ENCODE results near the gene GPRC5D.

GPRC5D gene

DNA sequence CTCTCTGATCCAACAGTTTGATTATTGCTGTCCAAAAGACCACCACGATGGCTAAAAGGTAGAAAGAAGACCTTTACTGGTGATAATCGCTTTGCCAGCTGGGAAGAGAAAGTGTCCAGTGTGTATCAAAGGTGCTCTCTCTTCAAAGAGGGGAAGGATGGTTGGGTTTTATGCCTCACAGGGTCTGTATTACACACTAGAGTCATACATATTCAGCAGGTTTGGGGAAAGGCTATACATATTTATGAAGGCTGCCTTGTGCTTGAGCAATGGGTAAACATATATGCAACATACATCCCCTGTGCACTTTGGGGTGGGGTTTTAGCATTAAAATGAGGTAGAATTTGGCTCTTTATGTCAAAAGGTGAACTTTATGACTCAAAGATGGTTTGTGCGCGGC is 18.2 kb downstream of the GPRC5D start:
- DNase-seq: no peak

DNA sequence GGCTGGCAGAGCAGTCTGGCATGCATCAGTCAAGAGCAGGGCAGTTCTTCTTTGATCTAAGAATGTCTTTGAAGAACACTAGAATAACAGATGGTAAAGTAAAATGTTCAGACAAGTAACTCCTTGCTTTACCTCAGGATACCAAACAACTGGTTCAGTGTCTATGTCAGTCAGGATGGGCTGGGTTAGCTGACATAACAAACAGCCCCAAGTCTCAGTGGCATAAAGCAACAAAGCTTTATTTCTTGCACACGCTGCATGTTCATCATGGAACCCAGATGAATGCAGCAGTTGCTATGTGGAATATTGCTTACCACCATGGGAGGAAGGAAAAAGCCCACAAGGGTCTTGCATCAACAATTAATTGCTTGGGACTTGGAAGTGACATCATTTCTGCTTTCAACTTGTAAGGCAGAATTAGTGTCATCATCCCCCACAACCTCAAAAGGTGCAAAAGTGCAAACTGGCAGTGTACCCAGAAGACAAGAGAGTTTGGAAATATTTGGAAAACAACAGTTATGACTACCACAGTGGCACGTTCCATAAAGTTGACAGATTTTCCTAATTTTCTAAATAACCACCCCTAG is 21.2 kb downstream of the GPRC5D start:
- DNase-seq: peak in 3 of 4 experiments; percentile 15 to 44 (median 44)

DNA sequence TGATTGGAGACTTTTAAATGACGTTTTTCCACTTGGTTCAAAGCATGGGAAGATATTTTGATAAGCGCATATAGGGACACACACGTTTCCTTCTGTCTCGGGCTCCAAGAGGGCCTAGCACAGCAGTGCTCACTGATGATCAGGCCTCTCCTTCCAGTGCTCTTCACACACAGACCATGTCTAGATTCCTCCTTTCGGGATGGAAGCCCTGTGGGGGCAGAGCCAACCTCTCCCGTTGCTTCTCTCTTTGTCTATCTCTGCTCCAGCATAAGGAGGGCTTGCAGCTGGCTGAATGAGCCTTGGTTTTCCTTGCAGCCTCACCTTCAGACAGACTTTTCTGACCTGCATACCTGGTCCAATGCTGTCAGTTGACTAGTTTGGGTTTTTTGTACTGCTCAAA is 22.3 kb downstream of the GPRC5D start:
- no peak for DNase-seq

DNA sequence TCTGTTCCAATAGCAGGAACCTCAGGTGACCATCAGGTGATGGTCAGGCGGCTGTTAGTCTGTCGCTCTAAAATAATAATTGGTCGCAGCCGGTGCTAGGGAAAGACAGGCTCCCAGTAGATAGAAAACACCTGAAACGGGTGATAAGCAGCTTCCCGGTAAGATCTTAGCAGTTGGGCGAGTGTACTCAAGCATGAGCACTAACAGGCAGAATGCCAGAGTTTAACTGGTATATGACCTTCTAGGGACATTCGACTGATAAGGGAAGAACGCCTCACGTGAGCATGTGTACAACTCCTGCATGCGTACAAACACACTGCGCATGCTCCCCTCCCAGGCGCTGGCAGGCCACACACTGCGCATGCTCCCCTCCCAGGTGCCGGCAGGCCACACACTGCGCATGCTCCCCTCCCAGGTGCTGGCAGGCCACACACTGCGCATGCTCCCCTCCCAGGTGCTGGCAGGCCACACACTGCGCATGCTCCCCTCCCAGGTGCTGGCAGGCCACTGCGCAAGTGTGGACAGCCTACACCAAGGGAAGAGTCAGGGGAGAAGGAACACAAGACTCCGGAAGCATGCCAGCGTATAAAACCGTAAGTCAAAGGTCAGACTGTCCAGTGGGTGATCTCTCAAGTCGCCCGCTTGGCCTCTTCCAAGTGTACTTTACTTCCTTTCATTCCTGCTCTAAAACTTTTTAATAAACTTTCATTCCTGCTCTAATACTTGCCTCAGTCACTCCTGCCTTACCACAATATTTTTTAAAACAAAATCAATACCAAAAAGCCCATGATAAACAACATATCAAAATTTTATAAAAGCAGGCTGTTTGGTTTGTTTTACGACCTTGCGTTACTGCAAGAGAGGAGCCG is 24.5 kb downstream of the GPRC5D start:
- DNase-seq: peak in 3 of 4 experiments; percentile 27 to 74 (median 60)

DNA sequence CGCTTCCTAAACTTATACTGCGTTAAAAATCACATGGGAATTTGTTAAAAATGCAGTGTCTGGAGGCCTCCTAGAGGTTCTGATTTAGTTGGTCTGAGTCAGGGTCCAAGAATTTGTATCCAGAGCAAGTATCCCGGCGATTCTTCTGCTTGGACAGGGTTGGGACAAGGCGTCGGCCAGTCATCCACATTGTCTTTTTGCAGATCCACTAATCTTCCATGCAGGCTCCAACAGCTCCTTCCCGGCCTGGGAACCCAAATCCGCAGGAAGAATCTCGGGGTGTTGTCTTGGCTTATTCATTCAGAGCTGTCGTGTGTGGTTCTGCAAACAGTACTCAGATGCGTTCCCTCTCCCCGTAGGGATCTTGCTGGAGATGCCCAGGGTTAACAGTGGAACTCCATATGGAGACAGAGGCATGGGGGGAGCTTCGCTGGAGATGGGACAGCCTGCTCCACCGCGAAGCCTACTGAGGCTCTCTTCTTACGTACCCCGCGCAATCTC is 25.3 kb downstream of the GPRC5D start:
- DNase-seq: no peak

DNA sequence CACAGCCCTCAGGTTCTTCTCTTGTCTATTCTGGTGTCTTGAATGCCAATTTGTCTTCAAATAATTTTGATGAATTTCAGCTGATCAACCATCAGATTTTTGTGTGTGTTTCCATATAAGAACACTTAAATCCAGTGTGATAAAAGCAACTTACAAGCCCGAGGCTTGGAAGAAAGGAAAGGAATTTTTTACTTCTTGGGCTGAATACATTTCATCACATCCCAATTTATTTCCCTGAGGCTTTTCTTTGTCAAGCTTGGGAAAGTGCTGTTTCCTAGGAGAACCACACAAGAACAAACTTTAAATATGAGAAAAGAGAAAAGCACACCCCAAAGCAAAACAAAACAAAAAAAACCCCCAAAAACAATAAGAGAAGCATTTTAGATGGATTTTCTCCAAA is 26.6 kb downstream of the GPRC5D start:
- DNase-seq: no peak

DNA sequence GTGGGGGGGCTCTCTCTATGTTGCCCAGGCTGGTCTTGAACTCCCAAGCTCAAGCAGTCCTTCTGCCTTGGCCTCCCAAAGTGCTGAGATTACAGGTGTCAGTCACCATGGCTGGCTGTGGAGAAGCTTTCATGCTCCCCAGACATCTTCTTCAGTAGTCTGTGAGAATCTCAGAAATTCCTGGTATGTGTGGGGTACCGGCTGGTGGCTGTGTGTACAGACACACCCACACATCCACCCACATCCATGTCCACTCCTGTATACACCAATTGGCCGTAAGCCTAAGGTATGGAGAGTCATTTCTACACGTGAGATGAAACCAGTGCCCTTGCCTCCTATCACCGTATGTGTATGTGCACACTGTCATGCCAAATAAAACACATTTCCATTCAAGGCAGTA is 27.8 kb downstream of the GPRC5D start:
- DNase-seq: no peak

DNA sequence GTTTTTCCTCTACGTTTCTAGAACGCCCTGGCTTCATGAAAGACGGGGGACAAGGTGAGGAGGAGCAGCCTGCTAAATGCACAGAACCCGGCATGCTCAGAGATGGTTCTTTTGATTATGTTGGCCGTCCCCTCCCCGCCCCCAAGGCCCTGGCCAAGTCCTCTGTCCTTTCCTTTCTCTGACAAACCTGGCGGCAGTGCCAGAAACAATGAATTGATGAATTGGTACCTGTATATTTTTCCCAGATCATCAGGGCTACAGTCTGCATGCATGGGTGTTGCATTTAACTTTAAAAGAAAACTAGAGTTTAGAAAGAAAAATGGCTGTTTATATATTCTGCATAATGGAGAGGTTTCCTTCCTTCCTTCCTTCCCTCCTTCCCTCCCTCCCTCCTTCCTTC is 29.0 kb downstream of the GPRC5D start:
- DNase-seq: no peak

DNA sequence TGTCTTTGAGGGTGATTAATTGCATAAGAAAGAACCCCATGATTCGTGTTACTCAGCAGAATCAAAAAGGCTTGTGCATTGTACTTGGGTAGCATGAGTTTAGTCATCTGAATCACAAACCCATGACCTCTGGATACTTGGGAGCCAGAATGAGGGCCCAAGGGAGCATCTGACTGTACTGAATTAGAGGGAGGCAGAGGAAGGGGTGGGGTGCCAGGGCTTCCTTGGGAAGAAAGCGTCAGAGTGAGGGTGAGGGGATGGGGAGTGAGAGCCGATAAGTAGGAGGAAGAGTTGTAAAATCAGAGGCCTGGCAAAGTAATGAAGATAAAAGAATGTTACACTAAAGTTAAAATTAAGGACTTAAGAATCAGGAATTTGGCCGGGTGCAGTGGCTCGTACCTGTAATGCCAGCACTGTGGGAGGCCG is 29.8 kb downstream of the GPRC5D start:
- DNase-seq: peak; percentile 73 to 89 (median 84)

DNA sequence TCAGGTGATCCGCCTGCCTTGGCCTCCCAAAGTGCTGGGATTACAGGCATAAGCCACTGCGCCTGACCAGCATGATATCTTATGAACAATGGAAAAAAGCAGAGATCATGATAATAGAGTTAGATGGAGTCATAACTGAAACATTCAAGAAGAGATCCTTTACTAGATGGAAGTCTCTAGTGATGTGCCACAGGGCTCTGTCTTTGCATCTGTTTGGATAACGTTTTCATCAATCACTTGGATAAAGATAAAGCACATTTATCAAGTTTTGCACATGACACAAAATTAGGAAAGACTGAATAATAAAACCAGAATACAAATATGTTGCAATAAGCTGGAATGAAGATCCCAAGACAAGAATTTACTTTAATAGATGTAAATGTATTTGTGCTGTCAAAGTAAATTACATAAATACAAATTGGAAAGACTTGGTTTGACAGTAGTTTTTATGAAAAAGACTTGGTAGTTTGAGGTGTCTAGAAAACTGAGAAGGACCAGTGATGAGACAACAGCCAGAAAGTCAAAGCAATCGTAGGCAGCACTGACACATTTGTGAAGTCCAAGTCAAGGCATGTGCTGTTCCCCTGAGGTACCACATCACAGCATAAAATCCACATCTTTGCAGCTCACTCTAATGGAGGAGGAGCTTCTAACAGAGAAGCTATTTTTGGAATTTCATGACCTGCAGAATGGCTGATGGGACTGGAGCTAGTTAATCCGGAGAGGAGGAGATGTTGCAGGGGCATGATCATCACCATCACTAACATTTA is 32.1 kb downstream of the GPRC5D start:
- no peak for DNase-seq

DNA sequence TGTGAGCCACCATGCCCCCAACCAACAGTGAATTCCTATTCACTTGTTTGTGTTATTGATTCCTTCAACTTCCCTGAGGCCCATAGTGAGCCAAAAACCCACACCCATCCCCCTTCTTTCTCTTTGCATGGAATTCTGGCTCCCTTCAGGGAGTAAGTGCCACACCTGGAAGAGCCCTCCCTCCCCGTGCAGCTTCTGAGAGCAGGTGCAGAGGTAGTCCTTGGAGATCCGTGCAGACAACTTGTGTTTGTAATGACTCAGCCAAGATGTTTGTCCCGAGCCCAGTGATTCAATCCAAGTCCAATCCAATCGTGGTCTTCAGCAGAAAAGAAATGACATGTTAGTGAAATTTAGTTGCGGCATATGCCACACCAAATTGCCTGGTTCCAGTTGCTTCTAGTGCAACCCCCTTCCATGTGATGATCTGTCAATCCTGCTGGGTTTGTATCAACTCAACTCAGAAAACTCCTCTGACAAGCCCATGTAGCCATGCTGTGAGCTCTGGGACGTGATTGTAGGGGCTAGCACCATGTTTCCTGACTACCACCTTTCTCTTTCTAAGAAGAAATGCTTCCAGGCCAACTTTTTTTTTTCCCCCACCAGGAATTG is 33.1 kb downstream of the GPRC5D start:
- no peak for DNase-seq

DNA sequence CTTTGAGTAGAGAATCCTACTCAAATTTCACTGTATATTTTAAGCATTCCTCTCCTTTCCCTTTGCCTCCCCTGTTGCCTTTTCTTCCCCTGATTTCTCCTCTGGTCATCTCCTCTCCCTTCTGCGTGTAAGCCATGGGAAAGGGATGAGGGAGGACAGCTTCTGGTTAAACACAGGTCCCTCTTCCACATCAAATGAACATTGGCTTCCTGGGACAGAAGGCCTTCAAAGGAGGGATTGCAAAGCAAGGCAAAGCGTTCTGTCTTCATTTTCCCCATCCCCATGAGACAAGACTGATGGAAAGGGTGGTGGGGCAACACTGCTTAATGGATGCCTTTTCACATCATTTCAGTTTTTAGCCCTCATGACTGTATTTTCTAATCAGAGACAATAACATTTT is 34.5 kb downstream of the GPRC5D start:
- no peak for DNase-seq

DNA sequence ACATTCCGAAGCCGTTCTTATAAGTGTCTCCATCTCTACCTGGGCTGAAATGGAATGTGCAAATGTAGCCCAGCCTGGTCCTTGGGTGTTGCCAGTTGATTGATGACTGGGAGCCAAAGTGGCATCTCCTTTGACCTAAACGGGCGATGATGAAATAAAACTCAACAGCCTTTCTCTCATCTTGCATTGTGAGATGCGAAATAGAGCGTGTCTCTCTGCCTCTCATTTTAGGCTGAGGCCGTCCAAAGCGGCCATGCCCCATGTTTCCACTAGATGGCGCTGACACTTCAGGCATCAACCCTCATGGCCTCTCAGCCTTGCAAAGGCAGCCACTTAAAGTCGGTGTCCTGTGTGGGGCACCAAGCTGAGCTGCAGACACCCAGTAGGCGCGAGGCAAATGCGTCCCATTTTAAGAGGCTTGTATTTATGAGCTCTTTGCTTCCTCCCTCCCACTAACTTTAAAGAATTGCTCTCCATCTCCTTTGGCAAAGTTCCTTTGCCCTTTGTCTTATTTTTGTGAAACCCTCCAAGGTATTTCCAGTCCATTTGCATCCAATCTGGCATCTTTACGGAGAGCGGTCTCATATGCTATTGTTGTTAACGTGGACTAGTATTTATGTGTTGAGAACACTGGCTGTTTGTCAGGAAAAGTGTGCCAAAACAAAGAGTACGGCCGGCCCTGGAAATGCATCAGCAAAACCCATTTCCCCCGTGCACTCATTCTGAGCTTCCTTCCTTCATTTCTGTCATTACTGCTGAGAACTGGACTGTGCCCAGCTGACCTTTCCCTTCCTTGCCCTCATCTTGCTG is 35.6 kb downstream of the GPRC5D start:
- peak; percentile 88 to 92 (median 91) for DNase-seq

DNA sequence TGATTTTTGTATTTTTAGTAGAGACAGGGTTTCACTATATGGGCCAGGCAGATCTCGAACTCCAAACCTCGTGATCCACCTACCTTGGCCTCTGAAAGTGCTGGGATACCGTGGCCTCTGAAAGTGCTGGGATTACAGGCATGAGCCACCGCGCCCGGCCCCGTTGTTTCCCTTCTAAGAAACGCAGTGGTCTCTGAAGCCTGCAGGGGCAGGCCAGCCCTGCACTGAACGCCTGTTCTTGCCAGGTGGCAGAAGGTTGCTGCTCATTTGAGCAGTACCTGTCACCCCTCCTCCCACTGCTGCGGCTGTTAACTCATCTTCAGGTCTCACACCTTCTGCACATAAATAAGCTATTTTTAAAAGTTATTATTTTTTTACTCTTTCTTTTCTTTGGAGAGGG is 36.3 kb downstream of the GPRC5D start:
- no peak for DNase-seq

DNA sequence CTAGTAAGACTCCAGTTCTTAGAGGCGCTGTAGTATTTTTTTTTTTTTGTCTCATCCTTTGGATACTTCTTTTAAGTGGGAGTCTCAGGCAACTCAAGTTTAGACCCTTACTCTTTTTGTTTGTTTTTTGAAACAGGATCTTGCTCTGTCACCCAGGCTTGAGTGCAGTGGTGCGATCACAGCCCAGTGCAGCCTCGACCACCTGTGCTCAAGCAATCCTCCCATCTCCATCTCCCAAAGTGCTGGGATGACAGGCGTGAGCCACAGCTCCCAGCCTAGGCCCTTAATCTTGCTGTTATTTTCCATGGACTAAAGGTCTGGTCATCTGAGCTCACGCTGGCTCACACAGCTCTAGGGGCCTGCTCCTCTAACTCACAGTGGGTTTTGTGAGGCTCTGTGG is 39.3 kb downstream of the GPRC5D start:
- DNase-seq: no peak

DNA sequence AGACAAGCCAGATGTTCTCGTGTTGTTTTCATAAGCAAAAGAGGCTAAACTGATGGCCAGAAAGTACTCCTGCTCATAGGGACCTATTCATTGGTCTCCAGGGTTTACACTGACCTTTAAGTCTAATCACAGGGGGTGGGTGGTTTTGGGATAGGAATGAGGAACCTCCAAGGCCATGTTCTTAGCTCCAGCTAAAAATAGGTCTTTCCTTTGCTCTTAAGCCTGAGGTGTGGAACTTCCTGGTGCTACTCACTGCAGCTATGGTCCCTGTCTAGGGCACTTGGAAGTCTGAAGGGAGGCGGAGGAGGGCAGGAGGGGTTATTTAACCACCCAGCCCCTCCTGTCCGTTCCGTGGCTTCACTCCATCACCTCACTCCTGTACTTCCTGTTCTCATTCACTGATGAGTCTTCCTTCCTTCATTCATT is 42.0 kb downstream of the GPRC5D start:
- peak; percentile 23 to 57 (median 48) for DNase-seq

DNA sequence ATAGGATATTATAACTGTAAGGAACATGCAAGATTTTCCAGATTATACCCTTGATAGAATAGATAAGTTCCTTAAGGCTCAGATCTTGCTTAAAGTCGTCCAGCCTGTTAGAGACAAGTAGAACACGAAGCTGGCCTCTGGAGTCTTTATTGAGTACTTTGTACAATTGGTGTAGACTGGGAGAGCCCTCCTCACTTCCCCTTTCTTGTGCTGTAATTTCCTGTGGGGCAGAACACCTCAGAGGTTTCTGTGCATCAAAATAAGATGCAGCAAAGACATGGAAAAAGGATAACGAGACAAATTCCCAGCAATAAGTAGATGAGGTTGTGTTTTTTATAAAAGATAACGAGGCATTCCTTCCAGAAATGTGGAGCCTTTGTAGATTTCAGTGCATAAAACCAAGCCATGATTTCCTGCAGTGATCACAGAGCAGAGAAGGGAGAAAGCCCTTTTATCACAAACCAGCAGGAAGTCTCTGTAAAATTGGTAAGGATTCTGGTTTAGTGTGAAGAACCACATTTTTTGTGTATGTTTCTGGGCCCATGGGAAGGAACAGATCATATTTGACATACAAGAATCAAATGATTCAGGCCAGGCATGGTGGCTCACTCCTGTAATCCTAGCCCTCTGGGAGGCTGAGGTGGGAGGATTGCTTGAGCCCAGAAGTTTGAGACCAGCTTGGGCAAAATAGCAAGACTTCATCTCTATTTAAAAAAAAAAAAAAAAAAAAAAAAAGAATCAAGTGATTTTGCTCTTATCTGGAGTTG is 42.6 kb downstream of the GPRC5D start:
- peak in 1 of 4 experiments; percentile 31 for DNase-seq

DNA sequence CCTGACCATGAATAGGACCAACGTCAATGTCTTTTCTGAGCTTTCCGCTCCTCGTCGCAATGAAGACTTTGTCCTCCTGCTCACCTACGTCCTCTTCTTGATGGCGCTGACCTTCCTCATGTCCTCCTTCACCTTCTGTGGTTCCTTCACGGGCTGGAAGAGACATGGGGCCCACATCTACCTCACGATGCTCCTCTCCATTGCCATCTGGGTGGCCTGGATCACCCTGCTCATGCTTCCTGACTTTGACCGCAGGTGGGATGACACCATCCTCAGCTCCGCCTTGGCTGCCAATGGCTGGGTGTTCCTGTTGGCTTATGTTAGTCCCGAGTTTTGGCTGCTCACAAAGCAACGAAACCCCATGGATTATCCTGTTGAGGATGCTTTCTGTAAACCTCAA is 43.3 kb downstream of the GPRC5D start:
- no peak for DNase-seq

DNA sequence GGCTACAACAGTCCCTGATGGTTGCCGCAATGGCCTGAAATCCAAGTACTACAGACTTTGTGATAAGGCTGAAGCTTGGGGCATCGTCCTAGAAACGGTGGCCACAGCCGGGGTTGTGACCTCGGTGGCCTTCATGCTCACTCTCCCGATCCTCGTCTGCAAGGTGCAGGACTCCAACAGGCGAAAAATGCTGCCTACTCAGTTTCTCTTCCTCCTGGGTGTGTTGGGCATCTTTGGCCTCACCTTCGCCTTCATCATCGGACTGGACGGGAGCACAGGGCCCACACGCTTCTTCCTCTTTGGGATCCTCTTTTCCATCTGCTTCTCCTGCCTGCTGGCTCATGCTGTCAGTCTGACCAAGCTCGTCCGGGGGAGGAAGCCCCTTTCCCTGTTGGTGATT is 43.7 kb downstream of the GPRC5D start:
- DNase-seq: no peak

DNA sequence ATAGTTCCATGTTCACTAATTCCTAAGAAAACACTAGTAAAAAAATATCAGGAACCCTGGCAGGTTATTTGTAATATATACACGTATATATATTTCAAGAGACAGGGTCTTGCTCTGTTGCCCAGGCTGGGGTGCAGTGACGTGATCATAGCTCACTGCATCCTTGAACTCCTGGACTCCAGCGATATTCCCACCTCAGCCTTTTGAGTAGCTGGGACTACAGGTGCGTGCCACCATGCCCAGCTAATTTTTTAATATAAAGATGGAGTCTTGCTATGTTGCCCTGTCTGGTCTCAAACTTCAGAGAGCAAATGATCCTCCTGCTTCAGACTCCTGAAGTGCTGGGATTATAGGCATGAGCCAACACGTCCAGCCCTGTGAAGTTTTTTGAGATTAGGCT is 44.4 kb downstream of the GPRC5D start:
- DNase-seq: no peak
